HCT116 (cell line): ENCODE data around the gene PTCSC3. TPM values are rescaled to one million over a fixed set of nuclear protein-coding genes. Genes with fewer than 3 reads are reported as not detected.

ENCODE experiments used
- ATAC-seq: fragments of 200-7000 bp; cut with Tn5 transposase; 2 replicates; pipeline ENCODE4 v1.9.1; 2020; ENCODE audit warnings: mild to moderate bottlenecking, moderate library complexity
- BruUV-seq: library from RNA; stranded (reverse); fragments of 400-500 nt; replicated peaks from 2 replicates; lab custom pipeline; 2021; lab: Mats Ljungman, UMichigan
- CTCF ChIA-PET: fragments of 300-600 bp; sonication (Branson Sonifier 250); formaldehyde crosslinking; loops from one replicate; lab custom pipeline; 2021; ENCODE audit warnings: antibody characterized with exemption; lab: Charles Lee
- POLR2A ChIA-PET: fragments of 300-600, 350-600 bp; sonication (Branson Sonifier 250); formaldehyde crosslinking; loops from one replicate; lab custom pipeline; 2021; ENCODE audit warnings: antibody characterized with exemption; lab: Charles Lee
- RAD21 ChIA-PET, 2 experiments: fragments of 300-600 bp; sonication (Branson Sonifier 250); formaldehyde crosslinking; loops; one replicate each; lab custom pipeline; 2023; ENCODE audit warnings: low total read pairs in 2 of 2; ENCODE audit not compliant: uncharacterized antibody in 2 of 2, unreplicated experiment in 2 of 2, low non-redundant PET in 1 of 2; lab: Charles Lee
- DNase-seq: peaks from one replicate; pipeline ENCODE4 v3.0.0-alpha.2; 2010; ENCODE audit warnings: low read depth, low spot score
- H2AFZ ChIP-seq: fragments of 200-600 bp; shearing (Covaris generic), sonication (generic); 2 replicates; pipeline ENCODE4 v1.6.1; 2017; ENCODE audit warnings: low read depth, mixed run types, mixed read lengths, antibody characterized with exemption, low read length; ENCODE audit not compliant: poor library complexity, severe bottlenecking
- H3K27ac ChIP-seq: 2 replicates; pipeline ENCODE4 v1.5.1; 2012; ENCODE audit warnings: low read depth, low read length
- H3K27me3 ChIP-seq: fragments of 200-600 bp; sonication (generic); 2 replicates; pipeline ENCODE4 v1.6.1; 2016; ENCODE audit warnings: mixed run types, low read length, mixed read lengths; ENCODE audit not compliant: insufficient read depth
- H3K36me3 ChIP-seq, 2 experiments: fragments of 200-500 bp in 1 of 2; fragments of 200-600 bp in 1 of 2; sonication (Bioruptor generic) in 1 of 2; sonication (generic) in 1 of 2; 2 replicates each; pipeline versions ENCODE4 v1.5.1 to v1.6.1; 2014 to 2016; ENCODE audit warnings: low read length in 2 of 2, inconsistent platforms in 1 of 2, mixed read lengths in 1 of 2, mixed run types in 1 of 2; ENCODE audit not compliant: insufficient read depth in 2 of 2, control insufficient read depth in 1 of 2
- H3K4me1 ChIP-seq, 2 experiments: fragments of 200-600 bp in 1 of 2; sonication (generic) in 1 of 2; 2 replicates each; pipeline versions ENCODE4 v1.5.1 to v1.6.1; 2012 to 2017; ENCODE audit warnings: low read length in 2 of 2, inconsistent platforms in 1 of 2, mild to moderate bottlenecking in 1 of 2, mixed read lengths in 1 of 2, mixed run types in 1 of 2, moderate library complexity in 1 of 2; ENCODE audit not compliant: insufficient read depth in 2 of 2, control insufficient read depth in 1 of 2
- H3K4me2 ChIP-seq: fragments of 200-600 bp; sonication (generic); 2 replicates; pipeline ENCODE4 v1.6.1; 2017; ENCODE audit warnings: mixed run types, low read length, mixed read lengths
- H3K4me3 ChIP-seq, 2 experiments: fragments of 200-600 bp in 1 of 2; sonication (generic) in 1 of 2; replicated peaks in 1 of 2; 2 replicates each; pipeline ENCODE4 v1.5.1; 2011 to 2016; ENCODE audit warnings: low read length in 2 of 2, control low read depth in 1 of 2, low read depth in 1 of 2, mild to moderate bottlenecking in 1 of 2, mixed read lengths in 1 of 2, mixed run types in 1 of 2
- H3K79me2 ChIP-seq: fragments of 200-600 bp; sonication (generic); 2 replicates; pipeline ENCODE4 v1.6.1; 2017; ENCODE audit warnings: mild to moderate bottlenecking, mixed run types, low read length, moderate library complexity, mixed read lengths; ENCODE audit not compliant: insufficient read depth
- H3K9ac ChIP-seq: fragments of 200-600 bp; sonication (generic); 2 replicates; pipeline ENCODE4 v1.6.1; 2016; ENCODE audit warnings: low read length, mixed read lengths
- H3K9me2 ChIP-seq: fragments of 200-600 bp; sonication (generic), shearing (Covaris generic); 2 replicates; pipeline ENCODE4 v1.6.1; 2017; ENCODE audit warnings: mixed run types, mild to moderate bottlenecking, moderate library complexity; ENCODE audit not compliant: insufficient read depth
- H3K9me3 ChIP-seq, 2 experiments: fragments of 200-500 bp in 1 of 2; fragments of 200-600 bp in 1 of 2; sonication (Bioruptor generic) in 1 of 2; sonication (generic) in 1 of 2; 2 replicates each; pipeline ENCODE4 v1.6.1; 2014 to 2017; ENCODE audit warnings: low read length in 2 of 2, mixed read lengths in 2 of 2, inconsistent platforms in 1 of 2, low read depth in 1 of 2, mild to moderate bottlenecking in 1 of 2, mixed run types in 1 of 2, moderate library complexity in 1 of 2; ENCODE audit not compliant: control insufficient read depth in 1 of 2, insufficient read depth in 1 of 2
- H4K20me1 ChIP-seq: fragments of 200-600 bp; sonication (generic), shearing (Covaris generic); 2 replicates; pipeline ENCODE4 v1.6.1; 2017; ENCODE audit warnings: mixed run types, mild to moderate bottlenecking, moderate library complexity; ENCODE audit not compliant: insufficient read depth
- CBX3 ChIP-seq: IDR thresholded peaks from 2 replicates; pipeline ENCODE4 v1.6.1; 2012; ENCODE audit warnings: low read depth
- CTCF ChIP-seq, 3 experiments: fragments of 200-600 bp in 1 of 3; sonication (generic) in 1 of 3; IDR thresholded peaks in 2 of 3; conservative IDR thresholded peaks in 1 of 3; 2 replicates each; pipeline ENCODE4 v1.5.1; 2012 to 2017; ENCODE audit warnings: low read depth in 2 of 3, low read length in 2 of 3, antibody characterized with exemption in 1 of 3, borderline replicate concordance in 1 of 3, control low read depth in 1 of 3, mild to moderate bottlenecking in 1 of 3, mixed read lengths in 1 of 3, mixed run types in 1 of 3, moderate library complexity in 1 of 3; ENCODE audit not compliant: insufficient read depth in 1 of 3
- EGR1 ChIP-seq: IDR thresholded peaks from 2 replicates; pipeline ENCODE4 v1.6.1; 2012; ENCODE audit warnings: low read depth
- ELF1 ChIP-seq: IDR thresholded peaks from 2 replicates; pipeline ENCODE4 v1.6.1; 2012; ENCODE audit warnings: low read depth, borderline replicate concordance
- POLR2A ChIP-seq: IDR thresholded peaks from 2 replicates; pipeline ENCODE4 v1.7.0; 2011; ENCODE audit warnings: borderline replicate concordance; ENCODE audit not compliant: insufficient read depth, insufficient read length; ENCODE audit errors: extremely low read depth
- POLR2AphosphoS5 ChIP-seq: IDR thresholded peaks from 2 replicates; pipeline ENCODE4 v1.6.1; 2011; ENCODE audit warnings: mild to moderate bottlenecking, low read depth, low read length, moderate library complexity
- RAD21 ChIP-seq: IDR thresholded peaks from 2 replicates; pipeline ENCODE4 v1.6.1; 2012; ENCODE audit warnings: low read depth, mild to moderate bottlenecking
- REST ChIP-seq: IDR thresholded peaks from 2 replicates; pipeline ENCODE4 v1.6.1; 2012; ENCODE audit warnings: low read depth
- SRF ChIP-seq: IDR thresholded peaks from 2 replicates; pipeline ENCODE4 v1.6.1; 2012; ENCODE audit warnings: low read depth
- ZBTB33 ChIP-seq: IDR thresholded peaks from 2 replicates; pipeline ENCODE4 v1.6.1; 2011; ENCODE audit warnings: mild to moderate bottlenecking, low read length, moderate library complexity; ENCODE audit not compliant: insufficient replicate concordance; ENCODE audit errors: extremely low read depth
- ZNF274 ChIP-seq: fragments of 200-500 bp; sonication (Bioruptor generic); IDR thresholded peaks from 2 replicates; pipeline ENCODE4 v1.6.1; 2014; ENCODE audit warnings: mild to moderate bottlenecking, low read depth, low read length, inconsistent platforms
- intact Hi-C: fragments of 100-400 bp; cut with micrococcal nuclease; formaldehyde crosslinking; loops from 2 replicates; pipeline ENCODE4 v1.10.0; 2022
- total RNA-seq: library from RNA; stranded (reverse); gene quantifications from one replicate; pipeline ENCODE4 v1.2.1, GENCODE V29; 2021; ENCODE audit not compliant: unreplicated experiment

PTCSC3 gene
- total RNA-seq, 1 experiment from 2014 or later = not detected

GRCh38 chr14:36113341-36113740 is 63.2 kb downstream of the PTCSC3 start:
- Histone ChIP-seq H3K36me3 (no peaks in the 10 kb centered on the region), H3K4me2 (no peak overlapping the region), H3K4me1 (no peaks in the 10 kb centered on the region), H2AFZ (no peak overlapping the region), H4K20me1 (no peaks in the 10 kb centered on the region), H3K9ac (no peak overlapping the region), H3K79me2 (no peaks in the 10 kb centered on the region), H3K4me3 (no peak overlapping the region), H3K27ac (no peak overlapping the region), H3K27me3 (no peaks in the 10 kb centered on the region), H3K9me2 (no peaks in the 10 kb centered on the region), H3K9me3 (no peaks in the 10 kb centered on the region)
- no TSS peak for BruUV-seq
- ATAC-seq (no peak), DNase-seq (no peak)
- ChIA-PET POLR2A (no interaction called here), CTCF (no interaction called here), RAD21 (no interaction called here)
- intact Hi-C loops = no loop called here
- no peak for TF ChIP-seq ZBTB33
- TF ChIP-seq RAD21 = no peak
- no peak for TF ChIP-seq CBX3
- no peak for TF ChIP-seq POLR2AphosphoS5

- intact Hi-C loops = no loop called here
- Histone ChIP-seq H3K9me2 (no peaks in the 10 kb centered on the region), H4K20me1 (no peaks in the 10 kb centered on the region), H3K4me3 (no peak overlapping the region), H3K27ac (no peak overlapping the region), H3K27me3 (peaks cover 4% of the 10 kb centered on the region; the same call in 1 of the 2 replicates), H3K4me1 (no peaks in the 10 kb centered on the region), H2AFZ (no peak overlapping the region), H3K79me2 (no peaks in the 10 kb centered on the region), H3K9me3 (no peaks in the 10 kb centered on the region), H3K36me3 (no peaks in the 10 kb centered on the region), H3K9ac (no peak overlapping the region), H3K4me2 (no peak overlapping the region)
- ChIA-PET RAD21 (no interaction called here), POLR2A (interaction anchor here (0.6 kb wide), 1 partner anchor 1335 kb away, joined by 6 read pairs; no protein-coding TSS in a partner anchor), CTCF (no interaction called here)
- ATAC-seq (no peak), DNase-seq (no peak)
- no TSS peak for BruUV-seq
- TF ChIP-seq REST (no peak), CTCF (IDR thresholded peaks at IDR 0.05 in 2 of 3, conservative IDR thresholded peaks at IDR 0.05 in 1 of 3; ENCODE audit: borderline replicate concordance in 1 of 3, insufficient read depth in 1 of 3, low read depth in 2 of 3, low read length in 2 of 3) (no peak), SRF (no peak), ELF1 (no peak), ZNF274 (no peak), EGR1 (no peak), CBX3 (no peak), RAD21 (no peak), POLR2A (no peak)
Observed at GRCh38 chr14:36111822-36112583, 64.5 kb downstream of the PTCSC3 start.
